Measurements from ENCODE around the gene CFAP97D2.
"Not testable (repeated sequence)": the region's sequence is repeated elsewhere in the genome, so short reads cannot be mapped to it uniquely, and the experiment has no call there.

DNA sequence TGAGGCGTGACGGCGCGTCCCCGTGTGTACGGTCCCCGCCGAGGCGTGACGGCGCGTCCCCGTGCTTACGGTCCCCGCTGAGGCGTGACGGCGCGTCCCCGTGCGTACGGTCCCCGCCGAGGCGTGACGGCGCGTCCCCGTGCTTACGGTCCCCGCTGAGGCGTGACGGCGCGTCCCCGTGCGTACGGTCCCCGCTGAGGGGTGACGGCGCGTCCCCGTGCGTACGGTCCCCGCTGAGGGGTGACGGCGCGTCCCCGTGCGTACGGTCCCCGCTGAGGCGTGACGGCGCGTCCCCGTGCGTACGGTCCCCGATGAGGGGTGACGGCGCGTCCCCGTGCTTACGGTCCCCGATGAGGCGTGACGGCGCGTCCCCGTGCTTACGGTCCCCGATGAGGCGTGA is 20.5 kb downstream of the CFAP97D2 start:
- TF ChIP-seq, protein P1, sequence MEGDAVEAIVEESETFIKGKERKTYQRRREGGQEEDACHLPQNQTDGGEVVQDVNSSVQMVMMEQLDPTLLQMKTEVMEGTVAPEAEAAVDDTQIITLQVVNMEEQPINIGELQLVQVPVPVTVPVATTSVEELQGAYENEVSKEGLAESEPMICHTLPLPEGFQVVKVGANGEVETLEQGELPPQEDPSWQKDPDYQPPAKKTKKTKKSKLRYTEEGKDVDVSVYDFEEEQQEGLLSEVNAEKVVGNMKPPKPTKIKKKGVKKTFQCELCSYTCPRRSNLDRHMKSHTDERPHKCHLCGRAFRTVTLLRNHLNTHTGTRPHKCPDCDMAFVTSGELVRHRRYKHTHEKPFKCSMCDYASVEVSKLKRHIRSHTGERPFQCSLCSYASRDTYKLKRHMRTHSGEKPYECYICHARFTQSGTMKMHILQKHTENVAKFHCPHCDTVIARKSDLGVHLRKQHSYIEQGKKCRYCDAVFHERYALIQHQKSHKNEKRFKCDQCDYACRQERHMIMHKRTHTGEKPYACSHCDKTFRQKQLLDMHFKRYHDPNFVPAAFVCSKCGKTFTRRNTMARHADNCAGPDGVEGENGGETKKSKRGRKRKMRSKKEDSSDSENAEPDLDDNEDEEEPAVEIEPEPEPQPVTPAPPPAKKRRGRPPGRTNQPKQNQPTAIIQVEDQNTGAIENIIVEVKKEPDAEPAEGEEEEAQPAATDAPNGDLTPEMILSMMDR (IDR thresholded peaks at IDR 0.05): not testable (repeated sequence)
- TF ChIP-seq EP300, POLR2A (IDR thresholded peaks at IDR 0.05): not testable (repeated sequence)
